Calu3 (cell line): ENCODE data around the gene SPAAR. TPM values are rescaled to one million over a fixed set of nuclear protein-coding genes. Genes with fewer than 3 reads are reported as not detected.

Experiments used
- BruUV-seq: library from RNA; stranded (reverse); fragments of 400-500 nt; replicated peaks from 2 replicates; lab custom pipeline; 2021; lab: Mats Ljungman, UMichigan
- CTCF ChIA-PET: fragments of 300-600 bp; sonication (Branson Sonifier 250); formaldehyde crosslinking; loops from one replicate; lab custom pipeline; 2022; ENCODE audit warnings: antibody characterized with exemption; lab: Charles Lee
- DNase-seq: peaks from one replicate; pipeline ENCODE4 v3.0.0; 2022
- H3K27ac Mint-ChIP-seq: one replicate; pipeline ENCODE4 v1.8.0; 2022; ENCODE audit warnings: mixed read lengths; ENCODE audit not compliant: unreplicated experiment
- H3K27me3 Mint-ChIP-seq: one replicate; pipeline ENCODE4 v1.8.0; 2022; ENCODE audit warnings: mixed read lengths; ENCODE audit not compliant: unreplicated experiment
- H3K36me3 Mint-ChIP-seq: one replicate; pipeline ENCODE4 v1.8.0; 2022; ENCODE audit warnings: mild to moderate bottlenecking, moderate library complexity, mixed read lengths; ENCODE audit not compliant: insufficient read depth, unreplicated experiment
- H3K4me1 Mint-ChIP-seq: one replicate; pipeline ENCODE4 v1.8.0; 2022; ENCODE audit warnings: mild to moderate bottlenecking, low read depth, mixed read lengths; ENCODE audit not compliant: unreplicated experiment
- H3K4me3 Mint-ChIP-seq: one replicate; pipeline ENCODE4 v1.8.0; 2022; ENCODE audit warnings: mild to moderate bottlenecking, low read depth, moderate library complexity, mixed read lengths; ENCODE audit not compliant: unreplicated experiment
- H3K9me3 Mint-ChIP-seq: one replicate; pipeline ENCODE4 v1.8.0; 2022; ENCODE audit warnings: low read depth, mixed read lengths; ENCODE audit not compliant: unreplicated experiment
- CTCF ChIP-seq: fragments of 200-600 bp; IDR thresholded peaks from one replicate; pipeline ENCODE4 v1.8.0; 2022; ENCODE audit warnings: antibody characterized with exemption; ENCODE audit not compliant: unreplicated experiment
- intact Hi-C: fragments of 100-400 bp; cut with micrococcal nuclease; formaldehyde crosslinking; loops from one replicate; pipeline ENCODE4 v1.10.0; 2022; ENCODE audit not compliant: unreplicated experiment
- total RNA-seq: library from RNA; stranded (reverse); gene quantifications from 2 replicates; pipeline ENCODE4 v1.2.3, GENCODE V29; 2022

The SPAAR gene
- total RNA-seq, 1 experiment from 2014 or later, result not detected

GRCh38 chr9:35919212-35920008, 10.1 kb downstream of the SPAAR start:
- Mint-ChIP-seq H3K27ac (no peak overlapping the region), H3K4me3 (no peak overlapping the region), H3K4me1 (no peaks in the 10 kb centered on the region), H3K36me3 (no peaks in the 10 kb centered on the region), H3K9me3 (no peaks in the 10 kb centered on the region), H3K27me3 (no peaks in the 10 kb centered on the region)
- TF ChIP-seq CTCF, result no peak
- no TSS peak for BruUV-seq
- intact Hi-C loops, result no loop called here
- no peak for DNase-seq
- CTCF ChIA-PET, result no interaction called here

GRCh38 chr9:35920051-35920620, 10.8 kb downstream of the SPAAR start:
- no peaks in the 10 kb centered on the region for H3K9me3 Mint-ChIP-seq
- intact Hi-C loops, result no loop called here
- no TSS peak for BruUV-seq
- no peak overlapping the region for H3K27ac Mint-ChIP-seq
- no peaks in the 10 kb centered on the region for H3K4me1 Mint-ChIP-seq
- no peak for DNase-seq
- H3K4me3 Mint-ChIP-seq, result no peak overlapping the region
- H3K36me3 Mint-ChIP-seq, result no peaks in the 10 kb centered on the region
- no peaks in the 10 kb centered on the region for H3K27me3 Mint-ChIP-seq
- TF ChIP-seq CTCF, result no peak
- CTCF ChIA-PET, result no interaction called here

GRCh38 chr9:35923598-35923926, 14.3 kb downstream of the SPAAR start:
- H3K4me3 Mint-ChIP-seq, result no peak overlapping the region
- CTCF ChIA-PET, result no interaction called here
- DNase-seq, result no peak
- no peak for TF ChIP-seq CTCF
- no peak overlapping the region for H3K27ac Mint-ChIP-seq
- H3K9me3 Mint-ChIP-seq, result no peaks in the 10 kb centered on the region
- no TSS peak for BruUV-seq
- no peaks in the 10 kb centered on the region for H3K4me1 Mint-ChIP-seq
- intact Hi-C loops, result no loop called here
- H3K27me3 Mint-ChIP-seq, result no peaks in the 10 kb centered on the region
- H3K36me3 Mint-ChIP-seq, result no peaks in the 10 kb centered on the region

- intact Hi-C loops, result no loop called here
- no peak for DNase-seq
- no peak for TF ChIP-seq CTCF
- BruUV-seq, result no TSS peak
- Mint-ChIP-seq H3K36me3 (no peaks in the 10 kb centered on the region), H3K27ac (no peak overlapping the region), H3K9me3 (no peaks in the 10 kb centered on the region), H3K4me3 (no peak overlapping the region), H3K27me3 (peaks cover 1% of the 10 kb centered on the region), H3K4me1 (no peaks in the 10 kb centered on the region)
- CTCF ChIA-PET, result no interaction called here
Observed at GRCh38 chr9:35923927-35924763, 14.9 kb downstream of the SPAAR start.
